ENCODE results near the gene IGF2. TPM values are rescaled to one million over a fixed set of nuclear protein-coding genes. Genes with fewer than 3 reads are reported as not detected.
A peak's percentile ranks its signal among the peaks of the same experiment; 100 is the strongest.

IGF2 gene
- total RNA-seq, 1 donor from 2014 or later, result 6.7 TPM

DNA sequence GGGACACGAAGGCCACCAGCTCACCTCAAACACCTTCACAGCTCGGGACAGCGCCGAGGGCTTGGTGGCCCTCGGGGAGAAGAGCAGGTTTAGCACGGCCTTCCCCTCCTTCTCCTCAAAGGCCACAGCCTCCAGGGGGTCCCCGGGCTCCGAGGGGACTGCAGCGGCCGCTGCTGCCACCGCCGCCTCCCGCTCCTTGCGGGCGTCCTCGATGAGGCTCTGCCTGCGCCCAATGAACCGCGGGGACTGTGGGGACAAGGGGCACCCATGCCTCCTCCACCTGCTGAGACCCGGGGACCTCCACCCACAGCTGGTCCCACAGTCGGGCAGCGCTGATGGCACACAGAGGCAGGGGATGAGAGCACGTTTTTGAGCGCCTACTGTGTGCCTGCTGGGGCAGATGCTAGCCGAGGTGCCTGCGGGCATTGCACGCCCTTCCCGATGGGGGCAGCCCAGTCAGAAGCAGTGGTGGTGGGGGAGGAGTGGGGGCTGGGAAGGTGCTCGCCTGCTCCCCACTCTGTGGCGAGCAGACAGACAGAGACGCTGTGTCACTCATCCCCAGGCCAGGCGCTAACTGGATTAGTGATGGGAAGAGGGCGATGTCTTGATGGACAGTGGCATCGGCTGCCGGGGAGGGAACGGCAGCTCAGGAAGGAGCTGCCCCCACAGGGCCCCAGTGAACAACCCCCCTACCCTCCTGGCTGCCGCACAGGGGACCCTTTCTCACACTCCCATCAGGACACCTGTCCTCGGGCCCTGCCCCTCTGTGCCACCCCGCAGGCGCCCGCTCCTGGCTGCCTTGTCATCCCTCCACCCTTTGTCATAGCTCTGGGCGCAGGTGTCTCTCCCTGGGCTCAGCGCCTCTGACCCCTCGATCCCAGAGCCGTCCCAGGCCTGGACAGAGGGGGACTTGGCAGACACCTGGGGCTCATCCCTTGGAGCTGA lies 30.7 kb upstream of the IGF2 start:
- no peak for DNase-seq (ENCODE audit: low read depth in 2 of 2)

DNA sequence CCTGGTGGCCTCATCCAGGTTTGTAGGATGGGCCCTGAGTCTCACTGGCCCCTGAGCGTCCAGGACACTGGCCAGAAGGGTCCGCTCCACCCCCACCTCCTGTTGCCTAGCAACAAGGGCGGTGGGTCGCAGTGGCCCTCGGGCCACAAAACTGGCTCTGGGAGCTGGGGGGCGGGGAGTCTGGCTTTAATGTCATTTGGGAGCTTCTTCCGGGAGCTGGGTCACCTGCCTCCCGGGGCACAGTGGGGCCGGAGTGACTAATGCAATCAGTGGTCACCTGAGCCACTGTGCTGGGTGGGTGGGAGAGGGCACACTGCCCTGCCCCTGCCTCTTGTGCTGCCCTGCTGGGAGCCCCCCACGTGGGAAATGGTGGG lies 29.8 kb upstream of the IGF2 start:
- DNase-seq (ENCODE audit: low read depth in 2 of 2), result no peak

DNA sequence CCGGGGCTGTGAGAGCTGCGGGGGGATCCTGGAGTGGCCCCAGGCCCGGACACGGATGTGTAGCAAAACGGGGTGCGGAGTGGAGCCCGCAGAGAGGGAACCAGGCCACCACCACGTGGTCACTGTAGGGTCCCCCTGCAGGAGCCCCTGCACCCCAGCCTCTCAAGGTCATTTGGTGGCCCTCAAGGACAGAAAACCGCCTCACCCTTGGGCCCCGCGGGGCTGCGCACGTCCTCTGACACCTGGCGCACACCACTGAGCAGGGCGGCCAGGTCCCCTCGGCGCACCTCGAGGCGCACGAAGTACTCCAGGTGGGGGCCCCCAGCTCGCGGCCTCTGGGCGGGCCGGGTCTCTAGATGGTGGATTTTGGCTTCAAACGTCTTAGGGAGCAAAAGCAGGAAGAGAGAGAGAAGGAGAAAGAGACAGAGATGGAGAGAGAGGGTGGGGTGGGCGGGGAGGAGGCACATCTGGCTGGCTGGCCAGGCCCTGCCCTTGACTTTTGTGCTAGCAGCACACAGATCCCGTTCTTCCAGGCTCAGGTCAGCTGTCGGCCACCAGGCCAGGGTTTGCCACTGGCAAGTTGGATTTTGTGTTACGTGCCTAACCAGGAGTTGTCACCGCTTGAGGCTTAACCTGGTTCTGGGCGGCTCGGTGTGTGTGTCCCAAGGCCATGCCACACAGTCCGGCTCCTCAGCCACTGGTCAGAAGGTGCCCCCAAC lies 29.3 kb upstream of the IGF2 start:
- no peak for DNase-seq (ENCODE audit: low read depth in 2 of 2)

DNA sequence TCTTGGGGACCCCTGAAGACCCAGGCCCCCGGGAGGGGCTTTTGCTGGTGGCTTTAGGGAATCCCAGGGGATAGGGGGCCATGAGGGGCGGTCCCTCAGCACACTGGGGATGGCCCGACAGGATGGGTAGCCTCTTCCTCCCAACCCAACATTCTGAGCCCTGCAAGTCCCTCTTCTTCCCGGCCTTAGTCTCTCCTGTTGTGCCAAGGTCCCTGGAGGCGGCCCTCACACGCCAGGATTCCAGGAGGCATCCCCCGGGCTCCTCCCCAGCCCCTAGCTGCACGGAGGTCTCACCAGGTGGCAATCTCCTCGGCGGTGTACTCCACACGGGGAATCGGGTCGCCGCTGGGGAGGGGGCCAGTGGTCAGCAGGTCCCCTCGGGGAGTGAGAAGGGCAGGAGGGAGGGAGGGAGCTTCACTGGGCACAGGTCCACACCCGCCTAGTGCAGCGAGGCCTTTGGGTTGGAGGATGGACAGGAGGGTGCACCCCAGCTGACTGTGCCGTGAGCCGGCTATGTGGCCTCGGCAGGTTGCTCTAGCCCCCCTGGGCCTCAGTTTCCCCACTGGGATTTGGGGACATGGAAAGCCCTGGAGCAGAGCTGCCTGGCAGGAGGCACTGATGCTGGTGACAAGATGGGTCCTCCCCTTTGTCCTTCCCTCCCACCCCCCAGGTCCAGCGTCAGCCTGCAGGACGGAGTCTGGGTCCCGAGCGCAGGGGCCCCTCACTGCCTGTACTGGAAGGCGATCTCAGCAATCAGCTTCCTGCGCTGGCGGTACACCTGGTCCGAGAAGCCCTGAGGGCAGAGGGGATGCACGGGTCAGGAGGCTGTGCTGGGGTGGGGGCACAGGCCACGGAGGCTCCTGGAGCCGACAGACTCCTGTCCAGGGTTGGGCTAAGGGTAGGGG lies 28.2 kb upstream of the IGF2 start:
- DNase-seq (ENCODE audit: low read depth in 2 of 2), result no peak

DNA sequence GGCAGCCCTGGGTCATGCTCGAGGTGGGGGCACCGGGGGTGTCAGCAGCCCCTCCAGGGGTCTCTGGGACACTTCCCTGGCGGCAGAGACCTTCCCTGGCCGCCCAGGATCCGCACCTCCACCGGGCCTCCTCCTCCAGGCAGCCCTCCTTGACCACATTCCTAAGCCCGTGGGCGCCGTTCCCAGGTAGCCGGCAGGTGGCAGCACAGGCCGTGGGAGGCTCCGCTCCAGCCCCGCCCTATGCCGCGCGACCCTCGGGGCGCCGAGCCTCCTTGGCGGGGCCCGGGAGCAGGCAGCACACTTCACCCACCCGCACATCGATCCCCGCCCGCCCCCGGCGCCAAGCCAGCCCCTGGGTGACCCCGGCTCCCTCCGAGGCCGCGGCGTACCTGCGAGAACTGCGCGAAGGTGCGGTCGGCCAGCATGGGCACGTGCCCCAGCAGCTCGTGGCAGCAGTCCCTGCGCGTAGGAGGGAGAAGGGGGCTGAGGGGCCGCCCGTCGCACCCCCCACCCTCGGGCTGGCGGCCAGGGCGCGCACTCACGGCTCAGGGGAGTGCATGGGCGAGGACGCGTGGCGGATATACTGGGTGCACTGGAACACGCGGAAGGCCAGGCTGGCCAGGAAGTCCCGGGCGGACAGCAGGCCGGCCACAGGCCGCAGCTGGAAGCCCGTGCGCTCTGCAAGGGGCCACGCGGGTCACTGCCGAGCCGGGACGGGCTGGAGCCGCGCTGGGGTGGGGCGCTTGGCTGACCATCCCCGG lies 27.1 kb upstream of the IGF2 start:
- DNase-seq (ENCODE audit: low read depth in 2 of 2), result peak in 1 of 2 donors; percentile 33

DNA sequence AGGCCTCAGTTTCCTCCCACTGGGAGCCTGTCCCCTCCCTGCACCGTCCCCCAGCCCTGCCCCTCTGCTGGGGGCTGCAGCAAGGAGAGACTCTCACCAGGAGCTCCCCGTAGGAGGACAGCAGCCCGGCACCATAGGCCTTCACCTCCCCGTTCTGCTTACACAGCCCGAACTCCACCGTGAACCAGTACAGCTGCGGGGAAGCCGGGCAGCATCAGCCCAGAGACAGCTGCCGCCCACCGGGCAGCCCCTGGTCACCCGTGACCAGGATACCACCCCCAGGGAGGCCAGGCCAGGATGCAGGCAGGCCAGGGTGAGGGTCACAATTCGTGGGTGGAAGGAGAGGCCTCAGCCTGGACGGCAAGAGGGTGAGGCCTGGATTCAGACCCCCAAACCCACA lies 26.4 kb upstream of the IGF2 start:
- DNase-seq (ENCODE audit: low read depth in 2 of 2), result no peak

DNA sequence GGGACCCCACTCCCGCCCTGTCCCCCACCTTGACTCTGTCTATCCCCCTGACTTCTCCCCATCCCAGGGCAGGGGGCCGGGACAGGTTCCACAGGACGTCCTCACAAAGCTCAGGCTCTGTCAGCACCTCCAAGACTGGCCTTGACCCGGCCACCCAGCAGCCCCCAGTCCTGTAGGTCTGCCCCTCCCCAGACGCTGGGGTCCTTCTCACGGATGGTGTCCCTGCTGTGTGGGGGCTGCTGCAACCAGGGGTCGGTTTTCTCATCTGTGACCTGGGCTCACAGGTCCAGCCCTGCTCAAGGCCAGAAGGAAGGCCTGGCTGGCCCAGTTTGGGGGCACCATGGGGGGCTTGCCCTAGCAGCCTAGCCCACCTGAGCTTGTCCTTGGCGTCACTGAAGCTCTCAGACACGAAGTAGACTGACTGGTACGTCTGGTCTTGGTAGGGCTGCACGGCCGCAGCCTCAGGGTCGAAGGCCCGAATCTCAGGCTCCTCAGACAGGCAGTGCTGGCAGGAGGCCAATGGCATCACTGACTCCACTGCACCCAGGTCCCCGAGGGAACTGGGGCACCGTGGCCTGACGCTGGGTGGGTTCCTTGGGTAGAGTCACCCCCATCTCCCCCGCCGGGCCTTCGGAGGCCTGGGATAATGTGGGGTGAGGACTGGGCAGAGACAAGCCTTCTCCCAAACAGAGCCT lies 25.8 kb upstream of the IGF2 start:
- DNase-seq (ENCODE audit: low read depth in 2 of 2), result no peak

DNA sequence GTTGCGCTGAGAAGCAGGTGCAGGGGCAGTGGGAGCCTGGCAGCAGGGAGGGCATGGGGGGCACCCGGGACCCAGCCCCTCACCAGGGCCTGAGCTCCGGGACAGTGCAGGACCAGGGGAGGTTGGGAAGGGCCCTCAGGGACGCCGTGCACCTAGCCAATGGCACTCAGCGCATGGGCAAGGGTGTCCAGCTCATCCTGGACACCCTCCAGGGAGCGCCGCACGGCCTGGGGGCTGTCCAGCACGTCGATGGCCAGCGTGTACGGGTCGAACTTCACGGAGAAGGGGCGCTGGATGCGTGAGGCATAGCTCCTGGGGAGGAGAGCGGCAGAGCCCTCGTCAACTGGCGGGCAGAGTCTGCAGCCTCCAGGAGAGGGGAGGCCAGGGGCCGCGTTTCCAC lies 24.9 kb upstream of the IGF2 start:
- no peak for DNase-seq (ENCODE audit: low read depth in 2 of 2)

DNA sequence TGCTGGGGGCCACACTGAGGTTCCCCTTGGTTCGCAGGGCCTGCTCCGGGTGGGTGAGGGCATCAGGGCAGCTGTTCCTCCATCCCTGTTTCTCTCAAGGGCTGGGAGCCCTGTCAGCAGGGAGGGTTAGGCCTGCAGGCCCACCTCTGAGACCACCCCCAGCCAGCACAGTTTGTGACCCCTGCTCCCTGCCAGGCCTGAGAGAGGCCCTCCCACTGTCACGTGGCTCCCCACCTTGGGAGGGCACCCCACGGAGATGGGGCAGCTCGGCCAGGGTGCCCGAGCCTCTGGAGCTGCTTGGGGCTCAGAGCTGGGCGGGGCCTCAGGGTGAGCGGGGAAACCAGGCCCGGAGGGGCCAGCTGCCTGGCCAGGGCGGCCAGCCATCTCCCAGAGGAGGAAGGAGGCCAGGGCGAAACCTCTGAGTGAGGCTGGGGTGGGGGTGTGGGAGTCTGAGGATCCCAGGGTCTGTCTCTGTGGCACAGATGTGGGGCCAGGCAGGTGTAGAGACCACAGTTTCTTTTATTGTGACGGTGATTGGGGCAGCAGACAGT lies 24.3 kb upstream of the IGF2 start:
- DNase-seq (ENCODE audit: low read depth in 2 of 2), result no peak

DNA sequence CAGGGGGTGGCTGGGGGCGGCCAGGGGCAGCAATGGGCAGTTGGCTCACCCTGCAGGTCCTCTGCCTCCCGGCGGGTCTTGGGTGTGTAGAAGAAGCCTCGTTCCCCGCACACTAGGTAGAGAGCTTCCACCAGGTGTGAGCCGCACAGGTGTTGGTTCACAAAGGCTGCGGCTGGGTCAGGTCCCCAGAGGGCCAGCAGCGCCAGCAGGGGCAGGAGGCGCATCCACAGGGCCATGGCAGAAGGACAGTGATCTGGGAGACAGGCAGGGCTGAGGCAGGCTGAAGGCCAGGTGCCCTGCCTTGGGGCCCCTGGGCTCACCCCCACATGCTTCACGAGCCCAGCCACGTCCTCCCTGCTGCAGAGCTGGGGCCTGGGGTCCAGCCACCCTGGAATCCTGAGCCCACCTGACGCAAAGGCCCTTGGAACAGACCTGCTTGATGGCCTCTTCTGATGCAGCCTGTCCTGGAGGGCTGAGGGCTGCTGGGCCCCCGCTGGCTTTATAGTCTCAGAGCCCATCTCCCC lies 21.6 kb upstream of the IGF2 start, which contains the start of gene INS:
INS (minus strand) TSS at position 474 of the 524 bp plus-strand sequence; CDS start at position 236, 238 bp downstream.
- DNase-seq (ENCODE audit: low read depth in 2 of 2), result no peak

DNA sequence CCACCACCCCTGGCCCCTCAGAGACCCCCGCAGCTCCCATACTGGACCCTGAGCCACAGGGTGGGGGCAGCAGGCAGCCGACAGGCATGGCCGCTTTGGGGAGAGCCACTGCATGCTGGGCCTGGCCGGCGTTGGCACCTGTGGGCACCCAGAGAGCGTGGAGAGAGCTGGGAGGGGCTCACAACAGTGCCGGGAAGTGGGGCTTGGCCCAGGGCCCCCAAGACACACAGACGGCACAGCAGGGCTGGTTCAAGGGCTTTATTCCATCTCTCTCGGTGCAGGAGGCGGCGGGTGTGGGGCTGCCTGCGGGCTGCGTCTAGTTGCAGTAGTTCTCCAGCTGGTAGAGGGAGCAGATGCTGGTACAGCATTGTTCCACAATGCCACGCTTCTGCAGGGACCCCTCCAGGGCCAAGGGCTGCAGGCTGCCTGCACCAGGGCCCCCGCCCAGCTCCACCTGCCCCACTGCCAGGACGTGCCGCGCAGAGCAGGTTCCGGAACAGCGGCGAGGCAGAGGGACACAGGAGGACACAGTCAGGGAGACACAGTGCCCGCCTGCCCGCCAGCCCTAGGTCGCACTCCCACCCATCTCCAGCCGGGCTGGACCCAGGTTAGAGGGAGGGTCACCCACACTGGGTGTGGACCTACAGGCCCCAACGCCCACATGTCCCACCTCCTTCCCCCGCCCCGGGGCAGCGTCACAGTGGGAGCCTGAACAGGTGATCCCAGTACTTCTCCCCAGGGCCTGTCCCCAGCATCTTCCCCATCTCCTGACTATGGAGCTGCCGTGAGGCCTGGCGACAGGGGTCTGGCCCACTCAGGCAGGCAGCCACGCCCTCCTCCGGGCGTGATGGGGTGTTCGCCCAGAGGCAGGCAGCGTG lies 20.6 kb upstream of the IGF2 start:
- DNase-seq (ENCODE audit: low read depth in 2 of 2), result no peak

DNA sequence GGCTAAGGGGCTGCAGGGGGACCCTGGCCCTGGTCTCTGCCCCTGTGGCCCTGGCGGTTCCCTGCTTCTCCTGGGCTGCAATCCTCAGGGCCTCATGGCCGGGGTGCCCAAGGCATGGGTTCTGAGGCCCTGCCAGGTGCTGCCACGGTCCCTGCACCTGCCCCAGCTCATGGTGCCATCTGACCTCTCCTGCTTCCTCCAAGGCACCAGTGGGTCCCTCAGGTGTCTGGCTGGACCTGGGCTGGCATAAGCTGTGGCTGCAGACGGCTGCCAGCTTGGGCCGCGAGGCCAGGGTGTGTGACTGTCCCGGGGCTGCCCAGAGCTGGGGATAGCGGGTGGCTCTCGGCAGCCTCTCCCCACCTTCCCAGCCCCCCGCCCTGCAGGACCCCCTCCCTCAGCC lies 19.8 kb upstream of the IGF2 start:
- DNase-seq (ENCODE audit: low read depth in 2 of 2), result no peak

DNA sequence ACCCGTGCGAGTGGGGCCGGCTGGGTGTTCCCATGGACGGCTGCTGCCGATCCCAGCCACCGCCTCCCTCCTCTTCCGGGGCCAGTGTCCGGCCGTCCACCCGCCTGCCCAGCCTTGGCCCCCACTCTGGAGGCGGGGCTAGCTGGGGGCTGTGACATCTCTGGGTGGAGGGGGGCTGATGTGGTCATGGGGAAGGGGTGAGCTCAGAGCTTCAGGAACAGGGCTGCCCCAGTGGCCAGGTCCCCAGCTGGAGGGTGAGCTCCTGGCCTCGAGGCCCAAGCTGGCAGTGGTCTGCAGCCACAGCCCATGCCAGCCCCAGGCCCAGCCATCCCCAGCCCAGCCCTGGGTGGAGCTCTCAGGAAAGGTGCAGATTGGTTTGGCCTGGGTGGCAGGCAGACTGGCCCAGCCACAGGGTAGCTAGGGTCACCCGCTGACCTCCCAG lies 19.1 kb upstream of the IGF2 start:
- no peak for DNase-seq (ENCODE audit: low read depth in 2 of 2)

DNA sequence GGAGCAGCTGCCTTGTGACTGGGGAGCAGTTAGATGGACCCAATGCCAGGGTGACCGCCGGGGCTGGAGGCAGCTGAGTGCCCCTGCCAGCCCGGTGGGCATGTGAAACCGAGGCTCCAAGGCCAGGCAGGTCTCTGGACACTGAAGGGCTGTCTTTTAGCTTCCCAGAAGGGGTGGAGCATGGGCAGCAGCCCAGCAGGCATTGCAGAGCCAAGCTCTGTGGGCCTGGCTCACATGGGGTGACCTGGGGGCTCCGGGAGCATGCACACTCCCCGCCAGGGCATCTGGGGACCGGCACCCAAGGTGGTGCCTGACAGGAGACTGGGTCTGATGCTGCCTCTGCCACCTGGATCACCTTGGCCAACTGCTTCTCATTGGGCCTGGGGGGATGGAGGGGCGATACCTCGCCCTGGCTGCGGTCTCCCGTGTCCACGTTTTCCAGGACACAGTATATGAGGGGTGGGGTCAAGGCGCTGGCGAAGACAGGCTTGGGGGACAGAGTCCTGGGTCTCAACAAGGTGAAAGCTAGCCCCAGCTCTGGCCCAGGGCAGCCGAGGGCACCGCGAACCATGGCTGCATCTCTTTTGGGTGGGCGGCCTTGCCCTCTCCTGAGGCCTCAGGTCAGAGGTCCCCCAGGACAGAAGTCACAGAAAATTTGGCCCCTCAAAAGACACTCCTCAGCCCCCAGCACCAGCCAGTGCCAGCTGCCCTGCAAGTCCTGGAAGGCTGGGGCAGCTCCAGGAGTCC lies 18.3 kb upstream of the IGF2 start:
- no peak for DNase-seq (ENCODE audit: low read depth in 2 of 2)

DNA sequence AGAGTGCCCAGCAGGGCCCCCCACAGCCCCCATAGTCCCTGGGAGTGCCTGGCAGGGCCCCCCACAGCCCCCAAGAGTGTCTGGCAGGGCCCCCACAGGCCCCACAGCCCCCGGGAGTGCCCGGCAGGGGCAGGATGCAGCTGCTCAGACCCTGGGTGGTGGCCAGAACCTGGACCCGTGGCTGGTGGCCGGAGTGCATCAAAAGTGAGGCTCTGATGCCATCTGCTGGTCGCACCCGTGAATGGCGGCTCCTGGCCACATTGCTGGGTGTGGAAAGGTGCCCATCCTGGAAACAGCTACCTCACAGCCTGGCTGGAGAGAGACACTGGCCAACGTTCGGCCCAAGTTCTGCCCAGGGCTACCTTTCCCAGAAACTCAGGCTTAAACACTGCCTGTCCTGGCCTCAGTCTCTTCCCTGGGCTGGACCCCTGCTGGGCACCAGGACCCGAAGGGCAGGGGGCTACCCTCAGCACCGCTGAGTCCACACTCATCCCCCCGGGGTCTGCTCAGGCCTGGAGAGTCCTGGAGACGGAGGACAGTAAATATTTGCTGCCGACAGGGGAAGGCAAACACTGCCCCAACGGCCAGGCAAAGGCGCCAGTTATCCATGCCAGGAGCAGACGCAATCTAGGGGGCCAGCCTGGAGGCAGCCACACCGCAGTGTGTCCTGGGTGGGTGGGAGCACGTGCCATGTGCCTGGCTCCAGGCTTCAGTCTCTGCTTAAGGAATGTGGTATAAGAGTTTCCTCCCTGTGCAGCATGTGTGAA lies 17.4 kb upstream of the IGF2 start:
- DNase-seq (ENCODE audit: low read depth in 2 of 2), result peak; percentile 55 to 78

DNA sequence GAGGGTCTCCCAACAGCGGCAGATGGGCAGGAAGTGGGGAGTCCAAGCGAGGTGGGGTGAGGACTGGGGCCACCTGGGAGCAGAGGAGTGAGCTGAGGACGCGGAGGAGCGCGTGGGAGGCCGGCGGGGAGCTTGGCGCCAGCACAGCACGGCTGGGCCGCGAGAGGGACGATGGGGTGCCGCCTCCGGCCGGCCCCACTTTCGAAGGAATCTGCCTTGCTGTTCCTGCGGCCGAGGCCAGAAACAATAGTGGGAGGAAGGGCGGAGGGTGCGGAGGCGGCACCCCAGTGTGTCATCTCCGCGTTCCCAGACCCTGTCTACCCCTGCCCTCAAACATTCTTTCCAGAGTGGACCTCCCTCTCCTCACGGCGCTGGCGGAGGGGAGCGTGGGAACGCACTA lies 16.3 kb upstream of the IGF2 start:
- no peak for DNase-seq (ENCODE audit: low read depth in 2 of 2)

DNA sequence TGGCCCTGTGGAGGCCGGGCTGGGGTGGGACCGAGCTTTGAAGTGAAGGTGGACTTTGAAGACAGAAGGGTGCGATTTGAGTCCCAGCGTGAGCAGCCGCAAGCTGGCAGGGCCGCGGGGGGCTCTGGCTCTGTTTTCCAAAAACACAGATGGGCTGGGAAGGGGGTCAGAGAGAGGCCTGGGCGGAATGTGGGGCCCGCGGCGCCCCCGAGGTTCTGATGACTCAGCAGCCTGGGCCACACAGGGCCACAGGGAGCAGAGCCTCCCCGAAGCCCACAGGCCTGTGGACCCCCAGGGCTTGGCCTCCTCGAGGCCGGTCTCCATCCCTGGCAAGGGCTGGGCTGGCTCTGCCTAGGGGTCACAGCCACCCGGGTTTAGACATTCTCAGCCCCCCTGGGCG lies 15.7 kb upstream of the IGF2 start:
- DNase-seq (ENCODE audit: low read depth in 2 of 2), result no peak

All from lung microvascular endothelial cell (primary cell).